GM12878 (cell line): ENCODE measurements around the gene XG. TPM values are rescaled to one million over a fixed set of nuclear protein-coding genes. Genes with fewer than 3 reads are reported as not detected.

Experiments
- ATAC-seq: fragments of 200-7000 bp; cut with Tn5 transposase; 3 replicates; pipeline ENCODE4 v1.9.1; 2020; ENCODE audit warnings: mild to moderate bottlenecking, moderate library complexity
- BruUV-seq: library from RNA; stranded (reverse); fragments of 400-500 nt; replicated peaks from 2 replicates; lab custom pipeline; 2021; lab: Mats Ljungman, UMichigan
- CTCF ChIA-PET: fragments of 300-600 bp; sonication (Branson Sonifier 250); formaldehyde crosslinking; extraction: SDS; loops from one replicate; lab custom pipeline; 2021; ENCODE audit warnings: inconsistent platforms; lab: Yijun Ruan, JAX
- POLR2A ChIA-PET: fragments of 350-600 bp; formaldehyde crosslinking; extraction: SDS; loops from one replicate; lab custom pipeline; 2021; ENCODE audit warnings: inconsistent platforms; lab: Charles Lee
- RAD21 ChIA-PET: fragments of 300-600 bp; sonication (Branson Sonifier 250); formaldehyde crosslinking; loops from one replicate; lab custom pipeline; 2023; ENCODE audit warnings: antibody characterized with exemption; ENCODE audit not compliant: unreplicated experiment; lab: Charles Lee
- SMC1A ChIA-PET: fragments of 300-600 bp; sonication (Branson Sonifier 250); formaldehyde crosslinking; loops from one replicate; lab custom pipeline; 2023; ENCODE audit not compliant: unreplicated experiment, uncharacterized antibody; lab: Charles Lee
- DNase-seq: peaks from one replicate; pipeline ENCODE4 v3.0.0-alpha.2; 2011; ENCODE audit warnings: low read depth, low spot score
- FAIRE-seq: peaks from 3 replicates; lab custom pipeline; 2011; peaks lifted over from hg19 to GRCh38; lab: Jason Lieb, UNC
- H2AFZ ChIP-seq: 2 replicates; pipeline ENCODE4 v1.6.0; 2011; ENCODE audit warnings: low read depth, low read length, control low read depth; ENCODE audit not compliant: control insufficient read depth
- H3K27ac ChIP-seq: 2 replicates; pipeline ENCODE4 v1.5.1; 2011; ENCODE audit warnings: control low read depth; ENCODE audit not compliant: control insufficient read depth, insufficient read depth
- H3K27me3 ChIP-seq, 2 experiments: replicated peaks in 1 of 2; 2 replicates each; pipeline versions ENCODE4 v1.6.0 to v1.6.1; 2011; ENCODE audit warnings: low read length in 1 of 2; ENCODE audit not compliant: control insufficient read depth in 2 of 2, insufficient read depth in 2 of 2
- H3K36me3 ChIP-seq, 2 experiments: 2 replicates each; pipeline ENCODE4 v1.5.1; 2011; ENCODE audit warnings: low read length in 1 of 2; ENCODE audit not compliant: control insufficient read depth in 2 of 2, insufficient read depth in 2 of 2
- H3K4me1 ChIP-seq: 2 replicates; pipeline ENCODE4 v1.6.1; 2011; ENCODE audit warnings: mild to moderate bottlenecking, low read length, moderate library complexity, mixed read lengths; ENCODE audit not compliant: control insufficient read depth, insufficient read depth
- H3K4me2 ChIP-seq: 2 replicates; pipeline ENCODE4 v1.6.0; 2011; ENCODE audit warnings: control low read depth; ENCODE audit not compliant: control insufficient read depth, insufficient read depth
- H3K4me3 ChIP-seq: fragments of 200-600 bp; sonication (generic); 2 replicates; pipeline ENCODE4 v1.5.1; 2016
- H3K79me2 ChIP-seq: 2 replicates; pipeline ENCODE4 v1.6.0; 2011; ENCODE audit warnings: low read length; ENCODE audit not compliant: control insufficient read depth, insufficient read depth
- H3K9ac ChIP-seq: 2 replicates; pipeline ENCODE4 v1.8.0; 2011; ENCODE audit warnings: low read length, control low read depth, mixed read lengths; ENCODE audit not compliant: control insufficient read depth, insufficient read depth
- H3K9me3 ChIP-seq: replicated peaks from 3 replicates; pipeline ENCODE4 v1.5.1; 2011; ENCODE audit warnings: mild to moderate bottlenecking, low read length; ENCODE audit not compliant: control insufficient read depth, insufficient read depth
- H4K20me1 ChIP-seq: 2 replicates; pipeline ENCODE4 v1.6.0; 2011; ENCODE audit not compliant: control insufficient read depth, insufficient read depth
- ASH2L ChIP-seq: fragments of 300-600, 200-600 bp; sonication (generic); IDR thresholded peaks from 2 replicates; pipeline ENCODE4 v1.6.1; 2017; ENCODE audit warnings: low read depth, mild to moderate bottlenecking, borderline replicate concordance
- BCL11A ChIP-seq: IDR thresholded peaks from 2 replicates; pipeline ENCODE4 v1.6.1; 2011; ENCODE audit warnings: low read depth, low read length
- CBX5 ChIP-seq: sonication (generic); IDR thresholded peaks from 2 replicates; pipeline ENCODE4 v1.6.1; 2016; ENCODE audit warnings: low read depth, moderate library complexity, mild to moderate bottlenecking, inconsistent platforms
- HDAC6 ChIP-seq: fragments of 200-600 bp; sonication (generic); IDR thresholded peaks from one replicate; pipeline ENCODE4 v1.8.0; 2017; ENCODE audit warnings: antibody characterized with exemption; ENCODE audit not compliant: unreplicated experiment
- WGBS: methylation state at CpG from one replicate; pipeline ENCODE4 v1.1.6; 2016; ENCODE audit warnings: low lambda C conversion rate; ENCODE audit not compliant: insufficient replicate concordance, insufficient coverage; ENCODE audit errors: missing lambda C conversion rate; 5-methylcytosine and 5-hydroxymethylcytosine counted together
- in situ Hi-C: fragments of 300-500 bp; cut with MboI; formaldehyde crosslinking; loops from 9 replicates; pipeline ENCODE4 v1.14.3; 2018; ENCODE audit warnings: mixed read lengths
- intact Hi-C: fragments of 100-400 bp; cut with micrococcal nuclease; formaldehyde crosslinking; loops from one replicate; pipeline ENCODE4 v1.14.2; 2022; ENCODE audit not compliant: unreplicated experiment
- polyA plus RNA-seq, 11 experiments: library from polyadenylated mRNA; depleted of rRNA in 4 of 11; unstranded in 6 of 11; stranded (reverse) in 5 of 11; fragments of >200 nt; fragmentation: Nextera tagmentation in 4 of 11; fragmentation: Illumina TruSeq in 1 of 11; extraction: Ambion mirVana in 4 of 11; extraction: Trizol in 1 of 11; gene quantifications; 1 replicate in 1 of 11; 2 replicates in 10 of 11; pipeline versions ENCODE4 v1.2.1 to v1.2.3, GENCODE V29; 2011 to 2016; ENCODE audit warnings: inconsistent platforms in 2 of 11, missing spikeins in 2 of 11, low read depth in 1 of 11
- total RNA-seq, 4 experiments: library from RNA; depleted of rRNA in 3 of 4; stranded (reverse); fragments of >200 nt in 3 of 4; fragmentation: Illumina TruSeq in 1 of 4; extraction: Trizol in 1 of 4; gene quantifications; 2 replicates each; pipeline versions ENCODE4 v1.2.1 to v1.2.3, GENCODE V29; 2013 to 2021
- TF ChIP-seq, protein P1 (sequence below): fragments of 450-650 bp; IDR thresholded peaks from 2 replicates; pipeline ENCODE4 v1.6.1; 2017; ENCODE audit warnings: mild to moderate bottlenecking, low read depth, inconsistent platforms; ENCODE audit not compliant: poor library complexity, severe bottlenecking
- TF ChIP-seq, protein P2 (sequence below): IDR thresholded peaks from 2 replicates; pipeline ENCODE4 v1.6.1; 2012; ENCODE audit warnings: low read depth, low read length, improper control_type of control experiment
- TF ChIP-seq, protein P3 (sequence below): IDR thresholded peaks from 2 replicates; pipeline ENCODE4 v1.6.1; 2011; ENCODE audit warnings: low read depth, low read length, improper control_type of control experiment, borderline replicate concordance
- TF ChIP-seq, protein P4 (sequence below): fragments of 450-650 bp; conservative IDR thresholded peaks from 2 replicates; pipeline ENCODE4 v1.6.1; 2017; ENCODE audit warnings: mild to moderate bottlenecking, moderate library complexity

The XG gene
- total and polyA plus RNA-seq, 10 of the 15 experiments (the other 5 are each of a cell fraction or from before 2014, with no cell fraction given): not detected

DNA sequence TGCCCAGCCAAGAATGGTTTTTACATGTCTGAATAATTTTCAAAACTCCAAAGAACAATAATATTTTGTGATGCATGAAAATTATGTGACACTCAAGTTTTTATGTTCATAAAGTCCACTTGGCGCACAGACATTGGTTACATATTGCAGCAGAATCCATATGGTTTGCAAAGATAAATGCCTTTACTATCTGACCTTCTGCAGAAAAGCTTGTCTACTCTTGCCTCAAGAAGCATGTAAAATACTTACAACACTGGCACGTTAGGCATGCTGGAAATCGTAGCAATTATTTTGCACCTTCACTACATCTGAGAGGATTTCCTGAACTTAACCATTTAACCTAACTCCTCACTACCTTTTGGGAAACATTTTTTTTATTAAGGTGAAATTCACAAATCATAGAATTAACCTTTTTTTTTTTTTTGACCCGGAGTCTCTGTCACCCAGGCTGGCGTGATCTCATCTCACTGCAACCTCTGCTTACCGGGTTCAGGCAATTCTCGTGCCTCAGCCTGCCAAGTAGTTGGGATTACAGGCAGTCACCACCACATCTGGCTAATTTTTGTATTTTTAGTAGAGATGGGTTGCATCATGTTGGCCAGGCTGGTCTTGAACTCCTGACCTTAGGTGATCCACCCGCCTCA, 3.5 kb upstream of the XG start (continued):
- TF ChIP-seq, protein P1, sequence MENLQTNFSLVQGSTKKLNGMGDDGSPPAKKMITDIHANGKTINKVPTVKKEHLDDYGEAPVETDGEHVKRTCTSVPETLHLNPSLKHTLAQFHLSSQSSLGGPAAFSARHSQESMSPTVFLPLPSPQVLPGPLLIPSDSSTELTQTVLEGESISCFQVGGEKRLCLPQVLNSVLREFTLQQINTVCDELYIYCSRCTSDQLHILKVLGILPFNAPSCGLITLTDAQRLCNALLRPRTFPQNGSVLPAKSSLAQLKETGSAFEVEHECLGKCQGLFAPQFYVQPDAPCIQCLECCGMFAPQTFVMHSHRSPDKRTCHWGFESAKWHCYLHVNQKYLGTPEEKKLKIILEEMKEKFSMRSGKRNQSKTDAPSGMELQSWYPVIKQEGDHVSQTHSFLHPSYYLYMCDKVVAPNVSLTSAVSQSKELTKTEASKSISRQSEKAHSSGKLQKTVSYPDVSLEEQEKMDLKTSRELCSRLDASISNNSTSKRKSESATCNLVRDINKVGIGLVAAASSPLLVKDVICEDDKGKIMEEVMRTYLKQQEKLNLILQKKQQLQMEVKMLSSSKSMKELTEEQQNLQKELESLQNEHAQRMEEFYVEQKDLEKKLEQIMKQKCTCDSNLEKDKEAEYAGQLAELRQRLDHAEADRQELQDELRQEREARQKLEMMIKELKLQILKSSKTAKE: no peak
- TF ChIP-seq, protein P2, sequence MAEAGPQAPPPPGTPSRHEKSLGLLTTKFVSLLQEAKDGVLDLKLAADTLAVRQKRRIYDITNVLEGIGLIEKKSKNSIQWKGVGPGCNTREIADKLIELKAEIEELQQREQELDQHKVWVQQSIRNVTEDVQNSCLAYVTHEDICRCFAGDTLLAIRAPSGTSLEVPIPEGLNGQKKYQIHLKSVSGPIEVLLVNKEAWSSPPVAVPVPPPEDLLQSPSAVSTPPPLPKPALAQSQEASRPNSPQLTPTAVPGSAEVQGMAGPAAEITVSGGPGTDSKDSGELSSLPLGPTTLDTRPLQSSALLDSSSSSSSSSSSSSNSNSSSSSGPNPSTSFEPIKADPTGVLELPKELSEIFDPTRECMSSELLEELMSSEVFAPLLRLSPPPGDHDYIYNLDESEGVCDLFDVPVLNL: no peak

DNA sequence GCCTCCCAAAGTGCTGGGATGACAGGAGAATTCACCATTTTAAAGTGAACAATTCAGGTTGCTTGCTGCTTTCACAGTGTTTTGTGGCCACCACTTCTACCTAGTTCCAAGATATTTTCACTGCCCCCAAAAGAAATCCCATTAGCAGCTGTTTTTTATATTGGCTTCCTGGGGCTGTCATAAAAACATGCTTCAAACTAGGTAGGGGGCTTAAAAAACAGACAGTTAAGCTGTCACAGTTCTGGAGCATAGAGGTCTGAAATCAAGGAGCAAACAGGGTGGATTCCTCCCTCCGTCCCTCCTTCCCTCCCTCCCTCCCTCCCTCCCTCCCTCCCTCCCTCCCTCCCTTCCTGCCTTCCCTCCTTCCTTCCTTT, 3.0 kb upstream of the XG start:
- in situ Hi-C loops (no loop called here), intact Hi-C loops (no loop called here)
- ChIA-PET POLR2A (no interaction called here), SMC1A (no interaction called here), RAD21 (no interaction called here), CTCF (no interaction called here)
- H3K4me3 ChIP-seq: no peak overlapping the region
- no peak overlapping the region for H3K4me2 ChIP-seq
- no peaks in the 10 kb centered on the region for H4K20me1 ChIP-seq
- FAIRE-seq (no peak), ATAC-seq (no peak), DNase-seq (no peak)
- H3K9me3 ChIP-seq: no peaks in the 10 kb centered on the region
- TF ChIP-seq CBX5 (no peak), BCL11A (no peak), ASH2L (no peak), HDAC6 (no peak)
- TF ChIP-seq, protein P3, sequence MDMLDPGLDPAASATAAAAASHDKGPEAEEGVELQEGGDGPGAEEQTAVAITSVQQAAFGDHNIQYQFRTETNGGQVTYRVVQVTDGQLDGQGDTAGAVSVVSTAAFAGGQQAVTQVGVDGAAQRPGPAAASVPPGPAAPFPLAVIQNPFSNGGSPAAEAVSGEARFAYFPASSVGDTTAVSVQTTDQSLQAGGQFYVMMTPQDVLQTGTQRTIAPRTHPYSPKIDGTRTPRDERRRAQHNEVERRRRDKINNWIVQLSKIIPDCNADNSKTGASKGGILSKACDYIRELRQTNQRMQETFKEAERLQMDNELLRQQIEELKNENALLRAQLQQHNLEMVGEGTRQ: no peak
- TF ChIP-seq, protein P4, sequence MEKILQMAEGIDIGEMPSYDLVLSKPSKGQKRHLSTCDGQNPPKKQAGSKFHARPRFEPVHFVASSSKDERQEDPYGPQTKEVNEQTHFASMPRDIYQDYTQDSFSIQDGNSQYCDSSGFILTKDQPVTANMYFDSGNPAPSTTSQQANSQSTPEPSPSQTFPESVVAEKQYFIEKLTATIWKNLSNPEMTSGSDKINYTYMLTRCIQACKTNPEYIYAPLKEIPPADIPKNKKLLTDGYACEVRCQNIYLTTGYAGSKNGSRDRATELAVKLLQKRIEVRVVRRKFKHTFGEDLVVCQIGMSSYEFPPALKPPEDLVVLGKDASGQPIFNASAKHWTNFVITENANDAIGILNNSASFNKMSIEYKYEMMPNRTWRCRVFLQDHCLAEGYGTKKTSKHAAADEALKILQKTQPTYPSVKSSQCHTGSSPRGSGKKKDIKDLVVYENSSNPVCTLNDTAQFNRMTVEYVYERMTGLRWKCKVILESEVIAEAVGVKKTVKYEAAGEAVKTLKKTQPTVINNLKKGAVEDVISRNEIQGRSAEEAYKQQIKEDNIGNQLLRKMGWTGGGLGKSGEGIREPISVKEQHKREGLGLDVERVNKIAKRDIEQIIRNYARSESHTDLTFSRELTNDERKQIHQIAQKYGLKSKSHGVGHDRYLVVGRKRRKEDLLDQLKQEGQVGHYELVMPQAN: no peak
- H3K9ac ChIP-seq: no peak overlapping the region
- no peaks in the 10 kb centered on the region for H3K36me3 ChIP-seq
- H3K79me2 ChIP-seq: no peaks in the 10 kb centered on the region
- no peak overlapping the region for H3K27ac ChIP-seq
- no peak overlapping the region for H2AFZ ChIP-seq
- WGBS: 55% methylated on average over 1 of the region's 1 CpG
- BruUV-seq: no TSS peak
- H3K27me3 ChIP-seq: no peaks in the 10 kb centered on the region
- H3K4me1 ChIP-seq: no peaks in the 10 kb centered on the region
